HFFc6 (cell line): Measurements from ENCODE around the gene F12. TPM values are rescaled to one million over a fixed set of nuclear protein-coding genes. Genes with fewer than 3 reads are reported as not detected.
"Not testable (repeated sequence)": the region's sequence is repeated elsewhere in the genome, so short reads cannot be mapped to it uniquely, and the experiment has no call there.

ENCODE experiments used
- DNase-seq: peaks from one replicate; pipeline ENCODE4 v3.0.0-alpha.2; 2018
- H3K27ac Mint-ChIP-seq: 2 replicates; pipeline ENCODE4 v1.8.0; 2020; ENCODE audit warnings: mild to moderate bottlenecking, mixed read lengths
- H3K27me3 Mint-ChIP-seq: 2 replicates; pipeline ENCODE4 v1.8.0; 2021; ENCODE audit warnings: mild to moderate bottlenecking, moderate library complexity, mixed read lengths; ENCODE audit not compliant: insufficient read depth
- H3K36me3 Mint-ChIP-seq: 2 replicates; pipeline ENCODE4 v1.8.0; 2021; ENCODE audit warnings: low read depth, mixed read lengths
- H3K4me1 Mint-ChIP-seq: 2 replicates; pipeline ENCODE4 v1.8.0; 2020; ENCODE audit warnings: low read depth, mixed read lengths
- H3K4me3 Mint-ChIP-seq: 2 replicates; pipeline ENCODE4 v1.8.0; 2020; ENCODE audit warnings: mild to moderate bottlenecking, moderate library complexity, mixed read lengths
- H3K9me3 Mint-ChIP-seq: 2 replicates; pipeline ENCODE4 v1.8.0; 2020; ENCODE audit warnings: mild to moderate bottlenecking, mixed read lengths
- CTCF ChIP-seq: fragments of 200-600 bp; sonication (generic); IDR thresholded peaks from 2 replicates; pipeline ENCODE4 v1.5.0; 2021; ENCODE audit warnings: antibody characterized with exemption, mild to moderate bottlenecking
- total RNA-seq, 6 experiments: library from RNA; stranded (reverse); fragmentation: NEBNext Ultra II Directional; extraction: Animal tissue kit (Norgen Biotek cat#: 25700); gene quantifications; 2 replicates in 1 of 6; 3 replicates in 5 of 6; pipeline ENCODE4 v1.2.3, GENCODE V29; 2021

The F12 gene
- total RNA-seq, 6 experiments from 2014 or later: 0.63 to 1.2 (median 0.87) TPM

- TF ChIP-seq CTCF: peak; percentile 44; the same call in 1 of the 2 replicates
- Mint-ChIP-seq H3K27me3 (peaks cover 32% of the 10 kb centered on the region), H3K27ac (no peak overlapping the region), H3K4me1 (peaks cover 21% of the 10 kb centered on the region), H3K4me3 (no peak overlapping the region), H3K9me3 (no peaks in the 10 kb centered on the region), H3K36me3 (no peaks in the 10 kb centered on the region)
- DNase-seq: no peak
Observed at GRCh38 chr5:177382423-177383029, 26.8 kb downstream of the F12 start.

GRCh38 chr5:177380805-177381126 is 28.6 kb downstream of the F12 start:
- TF ChIP-seq CTCF: no peak
- H3K9me3 Mint-ChIP-seq: no peaks in the 10 kb centered on the region
- peaks cover 28% of the 10 kb centered on the region for H3K27me3 Mint-ChIP-seq
- no peak for DNase-seq
- H3K4me1 Mint-ChIP-seq: peaks cover 21% of the 10 kb centered on the region
- H3K27ac Mint-ChIP-seq: no peak overlapping the region
- no peak overlapping the region for H3K4me3 Mint-ChIP-seq
- no peaks in the 10 kb centered on the region for H3K36me3 Mint-ChIP-seq

GRCh38 chr5:177378884-177379883 is 30.2 kb downstream of the F12 start:
- H3K27ac Mint-ChIP-seq: peak overlapping the region; percentile 15; the same call in 1 of the 2 replicates
- no peaks in the 10 kb centered on the region for H3K36me3 Mint-ChIP-seq
- H3K27me3 Mint-ChIP-seq: peaks cover 28% of the 10 kb centered on the region
- no peak for TF ChIP-seq CTCF
- peaks cover 21% of the 10 kb centered on the region for H3K4me1 Mint-ChIP-seq
- H3K4me3 Mint-ChIP-seq: no peak overlapping the region
- peak; percentile 84 for DNase-seq
- no peaks in the 10 kb centered on the region for H3K9me3 Mint-ChIP-seq

- peak; percentile 20; the same call in 1 of the 2 replicates for TF ChIP-seq CTCF
- no peak for DNase-seq
- H3K27ac Mint-ChIP-seq: no peak overlapping the region
- H3K4me3 Mint-ChIP-seq: no peak overlapping the region
- peaks cover 25% of the 10 kb centered on the region for H3K27me3 Mint-ChIP-seq
- peaks cover 21% of the 10 kb centered on the region for H3K4me1 Mint-ChIP-seq
- H3K9me3 Mint-ChIP-seq: no peaks in the 10 kb centered on the region
- no peaks in the 10 kb centered on the region for H3K36me3 Mint-ChIP-seq
Observed at GRCh38 chr5:177377851-177378776, 31.2 kb downstream of the F12 start.

GRCh38 chr5:177376107-177376506 is 33.3 kb downstream of the F12 start:
- DNase-seq: no peak
- no peak overlapping the region for H3K27ac Mint-ChIP-seq
- H3K36me3 Mint-ChIP-seq: no peaks in the 10 kb centered on the region
- TF ChIP-seq CTCF: no peak
- H3K4me3 Mint-ChIP-seq: no peak overlapping the region
- peaks cover 18% of the 10 kb centered on the region for H3K4me1 Mint-ChIP-seq
- no peaks in the 10 kb centered on the region for H3K9me3 Mint-ChIP-seq
- H3K27me3 Mint-ChIP-seq: peaks cover 15% of the 10 kb centered on the region

- peaks cover 15% of the 10 kb centered on the region for H3K4me1 Mint-ChIP-seq
- H3K27ac Mint-ChIP-seq, H3K4me3 Mint-ChIP-seq, DNase-seq, H3K36me3 Mint-ChIP-seq, H3K9me3 Mint-ChIP-seq: not testable (repeated sequence)
- peaks cover 13% of the 10 kb centered on the region for H3K27me3 Mint-ChIP-seq
Observed at GRCh38 chr5:177375516-177375915, 33.8 kb downstream of the F12 start.
